HEK293 (cell line): Measurements from ENCODE around the gene CC2D2A.
A peak's percentile ranks its signal among the peaks of the same experiment; 100 is the strongest.

Source experiments
- CTCF ChIA-PET: fragments of 350-600 bp; formaldehyde crosslinking; extraction: SDS; loops from one replicate; lab custom pipeline; 2021; ENCODE audit warnings: antibody characterized with exemption; lab: Yijun Ruan, JAX
- POLR2A ChIA-PET: fragments of 300-600 bp; formaldehyde crosslinking; extraction: SDS; loops from one replicate; lab custom pipeline; 2020; ENCODE audit warnings: antibody characterized with exemption, inconsistent platforms; lab: Yijun Ruan, JAX
- H3K27ac ChIP-seq: fragments of 200-500 bp; sonication (Bioruptor generic); 2 replicates; pipeline ENCODE4 v1.5.1; 2014; ENCODE audit warnings: low read depth, low read length, control low read depth, inconsistent platforms; ENCODE audit errors: extremely low read depth
- H3K36me3 ChIP-seq, 2 experiments: fragments of 200-500 bp in 1 of 2; sonication (Bioruptor generic) in 1 of 2; 1 replicate in 1 of 2; 2 replicates in 1 of 2; pipeline ENCODE4 v1.5.1; 2014 to 2017; ENCODE audit warnings: inconsistent platforms in 2 of 2, low read length in 2 of 2; ENCODE audit not compliant: control insufficient read depth in 2 of 2, insufficient read depth in 1 of 2
- H3K4me1 ChIP-seq: fragments of 200-500 bp; sonication (Bioruptor generic); 2 replicates; pipeline ENCODE4 v1.5.1; 2014; ENCODE audit warnings: mild to moderate bottlenecking, low read length, inconsistent platforms; ENCODE audit not compliant: control insufficient read depth, insufficient read depth
- H3K4me3 ChIP-seq: 2 replicates; pipeline ENCODE4 v1.5.1; 2011; ENCODE audit warnings: low read depth, mild to moderate bottlenecking, control low read depth, low read length, moderate library complexity
- H3K9me3 ChIP-seq: fragments of 200-500 bp; sonication (Bioruptor generic); 2 replicates; pipeline ENCODE4 v1.5.1; 2014; ENCODE audit warnings: low read depth, low read length, inconsistent platforms; ENCODE audit not compliant: control insufficient read depth, insufficient read depth
- BCL11B ChIP-seq: fragments of 450-650 bp; formaldehyde crosslinking; IDR thresholded peaks from 2 replicates; pipeline ENCODE4 v1.5.1; 2016; ENCODE audit warnings: low read depth, missing biosample characterization, missing genetic modification characterization
- ELK4 ChIP-seq: IDR thresholded peaks from 2 replicates; pipeline ENCODE4 v1.6.1; 2011; ENCODE audit warnings: mild to moderate bottlenecking, low read depth, low read length, borderline replicate concordance
- FEZF1 ChIP-seq: fragments of 450-650 bp; formaldehyde crosslinking; IDR thresholded peaks from 2 replicates; pipeline ENCODE4 v1.5.1; 2016; ENCODE audit warnings: missing biosample characterization, missing genetic modification characterization
- MYNN ChIP-seq: fragments of 450-650 bp; formaldehyde crosslinking; IDR thresholded peaks from 2 replicates; pipeline ENCODE4 v1.5.1; 2016; ENCODE audit warnings: missing biosample characterization, missing genetic modification characterization, borderline replicate concordance
- OVOL3 ChIP-seq: fragments of 450-650 bp; formaldehyde crosslinking; IDR thresholded peaks from 2 replicates; pipeline ENCODE4 v1.5.1; 2016; ENCODE audit warnings: missing biosample characterization, missing genetic modification characterization
- PATZ1 ChIP-seq: fragments of 450-650 bp; formaldehyde crosslinking; IDR thresholded peaks from 2 replicates; pipeline ENCODE4 v1.5.1; 2016; ENCODE audit warnings: missing biosample characterization, missing genetic modification characterization
- REST ChIP-seq: fragments of 450-650 bp; formaldehyde crosslinking; IDR thresholded peaks from 2 replicates; pipeline ENCODE4 v1.5.1; 2016; ENCODE audit warnings: missing biosample characterization, missing genetic modification characterization
- SALL2 ChIP-seq: fragments of 450-650 bp; formaldehyde crosslinking; IDR thresholded peaks from 2 replicates; pipeline ENCODE4 v1.5.0; 2017; ENCODE audit warnings: missing biosample characterization, mild to moderate bottlenecking, missing genetic modification characterization, borderline replicate concordance
- ZFP41 ChIP-seq: fragments of 450-650 bp; formaldehyde crosslinking; IDR thresholded peaks from 2 replicates; pipeline ENCODE4 v1.5.1; 2016; ENCODE audit warnings: missing biosample characterization, missing genetic modification characterization, borderline replicate concordance
- ZIC2 ChIP-seq: fragments of 450-650 bp; formaldehyde crosslinking; IDR thresholded peaks from 2 replicates; pipeline ENCODE4 v1.5.1; 2016; ENCODE audit warnings: missing biosample characterization, missing genetic modification characterization
- ZNF114 ChIP-seq: fragments of 450-650 bp; formaldehyde crosslinking; IDR thresholded peaks from 2 replicates; pipeline ENCODE4 v1.5.0; 2017; ENCODE audit warnings: missing biosample characterization, missing genetic modification characterization
- ZNF157 ChIP-seq: fragments of 450-650 bp; formaldehyde crosslinking; IDR thresholded peaks from 2 replicates; pipeline ENCODE4 v1.5.1; 2016; ENCODE audit warnings: missing biosample characterization, missing genetic modification characterization
- ZNF174 ChIP-seq: fragments of 450-650 bp; formaldehyde crosslinking; IDR thresholded peaks from 2 replicates; pipeline ENCODE4 v1.5.0; 2017; ENCODE audit warnings: missing biosample characterization, mild to moderate bottlenecking, missing genetic modification characterization
- ZNF24 ChIP-seq: fragments of 450-650 bp; formaldehyde crosslinking; IDR thresholded peaks from 2 replicates; pipeline ENCODE4 v1.5.1; 2016; ENCODE audit warnings: missing biosample characterization, missing genetic modification characterization
- ZNF292 ChIP-seq: fragments of 450-650 bp; formaldehyde crosslinking; IDR thresholded peaks from 2 replicates; pipeline ENCODE4 v1.5.1; 2016; ENCODE audit warnings: low read depth, missing biosample characterization, missing genetic modification characterization, borderline replicate concordance
- ZNF404 ChIP-seq: fragments of 450-650 bp; formaldehyde crosslinking; IDR thresholded peaks from 2 replicates; pipeline ENCODE4 v1.5.1; 2017; ENCODE audit warnings: missing biosample characterization, missing genetic modification characterization
- ZNF423 ChIP-seq: fragments of 450-650 bp; formaldehyde crosslinking; IDR thresholded peaks from 2 replicates; pipeline ENCODE4 v1.5.1; 2016; ENCODE audit warnings: missing biosample characterization, missing genetic modification characterization
- ZNF513 ChIP-seq: fragments of 450-650 bp; IDR thresholded peaks from 2 replicates; pipeline ENCODE4 v1.5.1; 2018; ENCODE audit warnings: missing biosample characterization, missing genetic modification characterization
- ZNF596 ChIP-seq: fragments of 450-650 bp; IDR thresholded peaks from 2 replicates; pipeline ENCODE4 v1.5.0; 2018; ENCODE audit warnings: missing biosample characterization, mild to moderate bottlenecking, missing genetic modification characterization, moderate library complexity
- ZNF624 ChIP-seq: fragments of 450-650 bp; formaldehyde crosslinking; IDR thresholded peaks from 2 replicates; pipeline ENCODE4 v1.5.1; 2017; ENCODE audit warnings: missing biosample characterization, missing genetic modification characterization
- ZNF654 ChIP-seq: fragments of 450-650 bp; formaldehyde crosslinking; IDR thresholded peaks from 2 replicates; pipeline ENCODE4 v1.5.1; 2016; ENCODE audit warnings: low read depth, missing biosample characterization, missing genetic modification characterization
- ZNF658 ChIP-seq: fragments of 450-650 bp; formaldehyde crosslinking; IDR thresholded peaks from 2 replicates; pipeline ENCODE4; 2016; ENCODE audit warnings: missing biosample characterization, missing genetic modification characterization
- ZNF704 ChIP-seq: fragments of 450-650 bp; formaldehyde crosslinking; IDR thresholded peaks from 2 replicates; pipeline ENCODE4 v1.5.1; 2016; ENCODE audit warnings: missing biosample characterization, missing genetic modification characterization
- ZNF747 ChIP-seq: fragments of 450-650 bp; formaldehyde crosslinking; IDR thresholded peaks from 2 replicates; pipeline ENCODE4 v1.5.1; 2016; ENCODE audit warnings: missing biosample characterization, missing genetic modification characterization

CC2D2A gene

GRCh38 chr4:15562114-15562513 lies 92.4 kb downstream of the CC2D2A start (continued):
- no peak for TF ChIP-seq PATZ1
- TF ChIP-seq ZNF404 = no peak
- no peak for TF ChIP-seq ELK4
- TF ChIP-seq ZNF174 (tag by site-specific recombination) = no peak
- TF ChIP-seq ZNF654 = no peak
- no peak for TF ChIP-seq BCL11B (tag by site-specific recombination)
- TF ChIP-seq FEZF1 = no peak

- ChIA-PET POLR2A (no interaction called here), CTCF (interaction anchor here (0.7 kb wide), 1 partner anchor 49 kb away, joined by 4 read pairs; no protein-coding TSS in a partner anchor)
- H3K27ac ChIP-seq = no peak overlapping the region
- peaks cover 0 to 11% of the 10 kb centered on the region in 2 experiments; a peak in 1 of 3 replicates for H3K36me3 ChIP-seq
- no peaks in the 10 kb centered on the region for H3K4me1 ChIP-seq
- H3K4me3 ChIP-seq = no peak overlapping the region
- no peaks in the 10 kb centered on the region for H3K9me3 ChIP-seq
- TF ChIP-seq ZNF624 (tag by site-specific recombination) (no peak), MYNN (tag by site-specific recombination) (no peak), ZNF24 (no peak), ZNF747 (no peak), OVOL3 (tag by site-specific recombination) (no peak), ZIC2 (no peak), SALL2 (no peak), FEZF1 (no peak), ZFP41 (tag by site-specific recombination) (no peak), ZNF292 (tag by site-specific recombination) (no peak), ZNF658 (tag by site-specific recombination) (no peak), ZNF114 (tag by site-specific recombination) (no peak), ZNF157 (tag by site-specific recombination) (no peak), ZNF596 (no peak), ZNF704 (no peak), ZNF423 (no peak)
Observed at GRCh38 chr4:15562623-15563022, 92.9 kb downstream of the CC2D2A start.

GRCh38 chr4:15563871-15564270 lies 94.2 kb downstream of the CC2D2A start:
- POLR2A ChIA-PET = no interaction called here
- peaks cover 0 to 22% of the 10 kb centered on the region in 2 experiments; a peak in 1 of 3 replicates for H3K36me3 ChIP-seq
- H3K4me1 ChIP-seq = no peaks in the 10 kb centered on the region
- H3K4me3 ChIP-seq = no peak overlapping the region
- no peak overlapping the region for H3K27ac ChIP-seq
- TF ChIP-seq REST (peak; percentile 80), ZNF513 (tag by site-specific recombination) (no peak)
- CTCF ChIA-PET = no interaction called here
- H3K9me3 ChIP-seq = no peaks in the 10 kb centered on the region
